IMR-90 (cell line): Measurements from ENCODE around the gene IGFBPL1.

ENCODE experiments used
- BHLHE40 ChIP-seq: fragments of 150-350 bp; IDR thresholded peaks from 2 replicates; pipeline ENCODE4 v1.6.1; 2016; ENCODE audit warnings: mild to moderate bottlenecking, low read depth, low read length
- CEBPB ChIP-seq: IDR thresholded peaks from 2 replicates; pipeline ENCODE4 v1.6.1; 2012; ENCODE audit warnings: low read depth, low read length, improper control_type of control experiment
- CTCF ChIP-seq: conservative IDR thresholded peaks from 2 replicates; pipeline ENCODE4 v1.5.1; 2012; ENCODE audit warnings: mild to moderate bottlenecking, low read depth, low read length, improper control_type of control experiment
- FOS ChIP-seq: fragments of 150-350 bp; IDR thresholded peaks from 2 replicates; pipeline ENCODE4 v1.6.1; 2016; ENCODE audit warnings: low read depth, low read length
- POLR2A ChIP-seq: IDR thresholded peaks from 2 replicates; pipeline ENCODE4 v1.6.1; 2012; ENCODE audit warnings: mild to moderate bottlenecking, low read depth, low read length
- RFX5 ChIP-seq: IDR thresholded peaks from 2 replicates; pipeline ENCODE4 v1.8.0; 2012; ENCODE audit warnings: low read depth, mild to moderate bottlenecking, low read length, moderate library complexity
- SMC3 ChIP-seq: fragments of 150-350 bp; IDR thresholded peaks from 2 replicates; pipeline ENCODE4 v1.6.1; 2016; ENCODE audit warnings: low read depth, mild to moderate bottlenecking, antibody characterized with exemption, low read length, moderate library complexity

- TF ChIP-seq RFX5 (no peak), CTCF (no peak), SMC3 (no peak), POLR2A (no peak), BHLHE40 (no peak), FOS (no peak), CEBPB (no peak)
These were observed 11.0 kb downstream of the IGFBPL1 start for GRCh38 chr9:38413283-38413682.
